ENCODE data around the gene PXMP4. TPM values are rescaled to one million over a fixed set of nuclear protein-coding genes. Genes with fewer than 3 reads are reported as not detected.

PXMP4 gene
- total RNA-seq, 1 experiment from 2014 or later = 3.3 TPM

DNA sequence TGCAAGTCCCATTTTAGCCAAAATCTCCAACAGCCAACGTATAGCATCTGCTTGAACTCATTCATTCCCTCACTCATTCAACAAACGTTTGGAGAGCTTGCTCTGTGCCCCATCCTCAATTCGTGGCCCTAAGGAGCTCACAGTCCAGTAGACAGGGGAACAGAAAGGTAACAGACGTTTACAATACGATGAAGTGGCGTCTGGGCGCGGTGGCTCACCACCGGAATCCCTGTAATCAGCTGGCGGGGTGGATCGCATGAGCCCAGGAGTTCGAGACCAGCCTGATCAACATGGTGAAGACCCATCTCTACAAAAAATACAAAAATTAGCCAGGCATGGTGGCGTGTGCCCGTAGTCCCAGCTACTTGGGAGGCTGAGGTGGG lies 33.1 kb downstream of the PXMP4 start (continued):
- TF ChIP-seq NR2C2 (CRISPR knock-in tag; IDR thresholded peaks at IDR 0.05) (no peak), MXD4 (CRISPR knock-in tag; IDR thresholded peaks at IDR 0.05; ENCODE audit: borderline replicate concordance) (no peak), SMAD3 (CRISPR knock-in tag; IDR thresholded peaks at IDR 0.05; ENCODE audit: borderline replicate concordance) (no peak), MYBL2 (CRISPR knock-in tag; IDR thresholded peaks at IDR 0.05) (no peak), JAZF1 (CRISPR knock-in tag; IDR thresholded peaks at IDR 0.05) (no peak), ZBTB21 (CRISPR knock-in tag; IDR thresholded peaks at IDR 0.05; ENCODE audit: borderline replicate concordance) (no peak)
- TF ChIP-seq, protein P1, sequence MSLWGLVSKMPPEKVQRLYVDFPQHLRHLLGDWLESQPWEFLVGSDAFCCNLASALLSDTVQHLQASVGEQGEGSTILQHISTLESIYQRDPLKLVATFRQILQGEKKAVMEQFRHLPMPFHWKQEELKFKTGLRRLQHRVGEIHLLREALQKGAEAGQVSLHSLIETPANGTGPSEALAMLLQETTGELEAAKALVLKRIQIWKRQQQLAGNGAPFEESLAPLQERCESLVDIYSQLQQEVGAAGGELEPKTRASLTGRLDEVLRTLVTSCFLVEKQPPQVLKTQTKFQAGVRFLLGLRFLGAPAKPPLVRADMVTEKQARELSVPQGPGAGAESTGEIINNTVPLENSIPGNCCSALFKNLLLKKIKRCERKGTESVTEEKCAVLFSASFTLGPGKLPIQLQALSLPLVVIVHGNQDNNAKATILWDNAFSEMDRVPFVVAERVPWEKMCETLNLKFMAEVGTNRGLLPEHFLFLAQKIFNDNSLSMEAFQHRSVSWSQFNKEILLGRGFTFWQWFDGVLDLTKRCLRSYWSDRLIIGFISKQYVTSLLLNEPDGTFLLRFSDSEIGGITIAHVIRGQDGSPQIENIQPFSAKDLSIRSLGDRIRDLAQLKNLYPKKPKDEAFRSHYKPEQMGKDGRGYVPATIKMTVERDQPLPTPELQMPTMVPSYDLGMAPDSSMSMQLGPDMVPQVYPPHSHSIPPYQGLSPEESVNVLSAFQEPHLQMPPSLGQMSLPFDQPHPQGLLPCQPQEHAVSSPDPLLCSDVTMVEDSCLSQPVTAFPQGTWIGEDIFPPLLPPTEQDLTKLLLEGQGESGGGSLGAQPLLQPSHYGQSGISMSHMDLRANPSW (CRISPR knock-in tag; conservative IDR thresholded peaks at IDR 0.05; ENCODE audit: low read depth) = no peak
- TF ChIP-seq, protein P2, sequence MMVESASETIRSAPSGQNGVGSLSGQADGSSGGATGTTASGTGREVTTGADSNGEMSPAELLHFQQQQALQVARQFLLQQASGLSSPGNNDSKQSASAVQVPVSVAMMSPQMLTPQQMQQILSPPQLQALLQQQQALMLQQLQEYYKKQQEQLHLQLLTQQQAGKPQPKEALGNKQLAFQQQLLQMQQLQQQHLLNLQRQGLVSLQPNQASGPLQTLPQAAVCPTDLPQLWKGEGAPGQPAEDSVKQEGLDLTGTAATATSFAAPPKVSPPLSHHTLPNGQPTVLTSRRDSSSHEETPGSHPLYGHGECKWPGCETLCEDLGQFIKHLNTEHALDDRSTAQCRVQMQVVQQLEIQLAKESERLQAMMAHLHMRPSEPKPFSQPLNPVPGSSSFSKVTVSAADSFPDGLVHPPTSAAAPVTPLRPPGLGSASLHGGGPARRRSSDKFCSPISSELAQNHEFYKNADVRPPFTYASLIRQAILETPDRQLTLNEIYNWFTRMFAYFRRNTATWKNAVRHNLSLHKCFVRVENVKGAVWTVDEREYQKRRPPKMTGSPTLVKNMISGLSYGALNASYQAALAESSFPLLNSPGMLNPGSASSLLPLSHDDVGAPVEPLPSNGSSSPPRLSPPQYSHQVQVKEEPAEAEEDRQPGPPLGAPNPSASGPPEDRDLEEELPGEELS (CRISPR knock-in tag; IDR thresholded peaks at IDR 0.05) = no peak

DNA sequence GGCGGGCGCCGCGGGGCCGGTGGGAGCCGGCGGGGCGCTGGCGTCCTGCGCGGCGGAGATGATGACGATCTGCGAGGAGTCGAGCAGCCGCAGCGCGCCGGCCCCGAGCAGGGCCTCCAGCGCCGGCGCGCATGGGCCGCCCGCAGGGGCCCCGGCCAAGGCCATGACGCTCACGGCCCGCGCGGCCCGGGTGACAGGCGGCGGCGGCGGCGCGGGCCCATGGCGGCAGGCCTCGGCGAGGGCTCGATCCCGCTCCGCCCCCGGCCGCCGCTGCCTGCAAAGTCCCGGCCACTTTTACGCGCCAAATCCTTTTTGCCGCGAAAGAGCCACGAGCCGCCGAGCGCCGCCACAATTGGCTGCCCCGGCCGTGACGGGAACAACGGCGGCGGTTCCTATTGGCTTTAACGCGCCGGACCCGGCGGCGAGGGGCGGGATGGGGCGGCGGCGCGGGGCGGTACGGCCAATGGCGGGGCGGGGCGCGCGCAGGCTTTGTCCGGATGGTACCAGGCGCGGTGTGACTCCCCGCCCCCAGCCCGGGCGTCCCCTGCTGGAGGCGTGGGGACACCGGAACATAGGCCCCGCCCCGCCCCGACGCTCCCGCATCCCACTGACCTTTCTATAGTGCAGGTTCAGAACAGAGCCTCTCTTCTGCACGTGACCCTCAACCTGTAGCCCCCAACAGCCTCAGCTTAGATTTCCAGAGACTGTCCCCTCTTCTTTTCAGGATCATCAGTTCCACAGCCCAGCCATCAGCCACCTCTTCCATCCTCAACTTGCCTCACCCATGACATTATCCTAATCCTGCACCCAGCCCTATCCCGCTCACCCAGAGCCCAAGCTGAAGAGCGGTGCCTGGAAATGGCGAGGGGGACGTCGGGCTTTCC lies 33.8 kb downstream of the PXMP4 start, which contains the start of gene E2F1:
E2F1 (minus strand) TSS at position 286 of the 884 bp plus-strand sequence; CDS start at position 165, 121 bp downstream.
- POLR2A ChIA-PET = no interaction called here
- Mint-ChIP-seq H3K36me3 (no peaks in the 10 kb centered on the region), H3K9me3 (no peaks in the 10 kb centered on the region), H3K27me3 (ENCODE audit: low read depth) (peaks cover 30% of the 10 kb centered on the region), H3K4me3 (peak within 1 kb of the TSS; percentile 81), H3K27ac (peak within 1 kb of the TSS; percentile 85), H3K4me1 (peaks cover 25% of the 10 kb centered on the region)
- CTCF ChIA-PET = interaction anchor here (0.7 to 2.2 kb wide), 9 partner anchors 9 to 177 kb away, joined by 3 to 32 read pairs (median 4); partner anchors contain the start of genes ACTL10, PXMP4 and ZNF341
- DNase-seq (ENCODE audit: low spot score) (peak; percentile 98), ATAC-seq (peak; percentile 91)
- TF ChIP-seq, protein P3, sequence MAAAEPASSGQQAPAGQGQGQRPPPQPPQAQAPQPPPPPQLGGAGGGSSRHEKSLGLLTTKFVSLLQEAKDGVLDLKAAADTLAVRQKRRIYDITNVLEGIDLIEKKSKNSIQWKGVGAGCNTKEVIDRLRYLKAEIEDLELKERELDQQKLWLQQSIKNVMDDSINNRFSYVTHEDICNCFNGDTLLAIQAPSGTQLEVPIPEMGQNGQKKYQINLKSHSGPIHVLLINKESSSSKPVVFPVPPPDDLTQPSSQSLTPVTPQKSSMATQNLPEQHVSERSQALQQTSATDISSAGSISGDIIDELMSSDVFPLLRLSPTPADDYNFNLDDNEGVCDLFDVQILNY (CRISPR knock-in tag; IDR thresholded peaks at IDR 0.05) = peak; percentile 97
- peak; percentile 73; the same call in 1 of the 2 replicates for TF ChIP-seq CREM (CRISPR knock-in tag; IDR thresholded peaks at IDR 0.05)
- TF ChIP-seq, protein P4, sequence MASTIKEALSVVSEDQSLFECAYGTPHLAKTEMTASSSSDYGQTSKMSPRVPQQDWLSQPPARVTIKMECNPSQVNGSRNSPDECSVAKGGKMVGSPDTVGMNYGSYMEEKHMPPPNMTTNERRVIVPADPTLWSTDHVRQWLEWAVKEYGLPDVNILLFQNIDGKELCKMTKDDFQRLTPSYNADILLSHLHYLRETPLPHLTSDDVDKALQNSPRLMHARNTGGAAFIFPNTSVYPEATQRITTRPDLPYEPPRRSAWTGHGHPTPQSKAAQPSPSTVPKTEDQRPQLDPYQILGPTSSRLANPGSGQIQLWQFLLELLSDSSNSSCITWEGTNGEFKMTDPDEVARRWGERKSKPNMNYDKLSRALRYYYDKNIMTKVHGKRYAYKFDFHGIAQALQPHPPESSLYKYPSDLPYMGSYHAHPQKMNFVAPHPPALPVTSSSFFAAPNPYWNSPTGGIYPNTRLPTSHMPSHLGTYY (CRISPR knock-in tag; IDR thresholded peaks at IDR 0.05) = no peak
- no peak for TF ChIP-seq ZNF671 (CRISPR knock-in tag; IDR thresholded peaks at IDR 0.05)
- peak; percentile 50; the same call in 1 of the 2 replicates for TF ChIP-seq SMAD3 (CRISPR knock-in tag; IDR thresholded peaks at IDR 0.05; ENCODE audit: borderline replicate concordance)
- TF ChIP-seq SOX15 (CRISPR knock-in tag; IDR thresholded peaks at IDR 0.05) = no peak
- 0 out of 2 replicates have a peak, but pooled peaks have one; percentile 55 for TF ChIP-seq FOXP1 (CRISPR knock-in tag; IDR thresholded peaks at IDR 0.05; ENCODE audit: borderline replicate concordance)
- 0 out of 2 replicates have a peak, but pooled peaks have one; percentile 36 for TF ChIP-seq RELA (CRISPR knock-in tag; IDR thresholded peaks at IDR 0.05; ENCODE audit: borderline replicate concordance)
- TF ChIP-seq, protein P5, sequence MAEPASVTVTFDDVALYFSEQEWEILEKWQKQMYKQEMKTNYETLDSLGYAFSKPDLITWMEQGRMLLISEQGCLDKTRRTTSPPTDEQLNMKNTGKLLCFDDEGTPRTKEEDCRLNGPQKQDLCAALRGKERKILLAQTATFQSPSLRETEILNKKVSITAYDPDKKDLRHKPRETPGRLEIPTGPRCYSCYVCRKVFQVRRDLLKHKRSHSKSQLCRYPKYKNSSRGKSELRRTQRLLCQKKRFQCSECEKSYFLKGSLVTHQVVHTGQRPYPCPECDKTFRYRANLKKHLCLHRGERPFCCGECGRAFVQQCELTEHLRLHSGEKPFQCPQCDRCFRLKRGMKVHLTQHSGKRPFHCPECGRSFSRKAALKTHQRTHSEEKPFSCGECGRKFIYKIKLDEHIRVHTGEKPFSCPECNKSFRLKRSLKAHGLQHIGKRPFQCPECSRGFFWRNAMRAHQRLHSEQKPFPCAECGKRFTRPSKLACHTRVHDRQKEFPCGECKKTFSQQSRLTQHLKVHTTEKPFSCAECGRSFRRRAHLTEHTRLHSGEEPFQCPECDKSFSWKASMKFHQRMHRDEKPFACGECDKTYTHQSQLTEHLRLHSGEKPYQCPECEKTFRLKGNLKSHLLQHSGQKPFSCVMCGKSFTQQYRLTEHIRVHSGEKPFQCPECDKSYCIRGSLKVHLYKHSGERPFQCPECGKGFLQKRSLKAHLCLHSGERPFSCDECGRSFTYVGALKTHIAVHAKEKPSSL (CRISPR knock-in tag; conservative IDR thresholded peaks at IDR 0.05) = no peak
- peak; percentile 86; the same call in 1 of the 2 replicates for TF ChIP-seq NFE2L1 (CRISPR knock-in tag; IDR thresholded peaks at IDR 0.05)
- TF ChIP-seq, protein P6, sequence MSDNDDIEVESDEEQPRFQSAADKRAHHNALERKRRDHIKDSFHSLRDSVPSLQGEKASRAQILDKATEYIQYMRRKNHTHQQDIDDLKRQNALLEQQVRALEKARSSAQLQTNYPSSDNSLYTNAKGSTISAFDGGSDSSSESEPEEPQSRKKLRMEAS (CRISPR knock-in tag; IDR thresholded peaks at IDR 0.05) = peak; percentile 87
- TF ChIP-seq, protein P7, sequence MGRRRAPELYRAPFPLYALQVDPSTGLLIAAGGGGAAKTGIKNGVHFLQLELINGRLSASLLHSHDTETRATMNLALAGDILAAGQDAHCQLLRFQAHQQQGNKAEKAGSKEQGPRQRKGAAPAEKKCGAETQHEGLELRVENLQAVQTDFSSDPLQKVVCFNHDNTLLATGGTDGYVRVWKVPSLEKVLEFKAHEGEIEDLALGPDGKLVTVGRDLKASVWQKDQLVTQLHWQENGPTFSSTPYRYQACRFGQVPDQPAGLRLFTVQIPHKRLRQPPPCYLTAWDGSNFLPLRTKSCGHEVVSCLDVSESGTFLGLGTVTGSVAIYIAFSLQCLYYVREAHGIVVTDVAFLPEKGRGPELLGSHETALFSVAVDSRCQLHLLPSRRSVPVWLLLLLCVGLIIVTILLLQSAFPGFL (CRISPR knock-in tag; IDR thresholded peaks at IDR 0.05; ENCODE audit: borderline replicate concordance) = peak; percentile 82; the same call in 1 of the 2 replicates
- peak; percentile 83 for TF ChIP-seq NFYB (CRISPR knock-in tag; conservative IDR thresholded peaks at IDR 0.05; ENCODE audit: low read depth)
- TF ChIP-seq ZNF317 (CRISPR knock-in tag; IDR thresholded peaks at IDR 0.05; ENCODE audit: borderline replicate concordance, low read depth) = no peak
- TF ChIP-seq IRF2 (CRISPR knock-in tag; IDR thresholded peaks at IDR 0.05; ENCODE audit: borderline replicate concordance, low read depth) = no peak
- peak; percentile 83; the same call in 1 of the 2 replicates for TF ChIP-seq ZNF232 (CRISPR knock-in tag; IDR thresholded peaks at IDR 0.05)
- peak; percentile 85; the same call in 1 of the 2 replicates for TF ChIP-seq TEAD1 (CRISPR knock-in tag; IDR thresholded peaks at IDR 0.05)
- TF ChIP-seq SP1 (CRISPR knock-in tag; conservative IDR thresholded peaks at IDR 0.05) = peak; percentile 88

All from WTC11 (cell line).